Suprapubic skin (tissue), 4 donors: Measurements from ENCODE around the gene CLDN2.

Experiments used
- EP300 ChIP-seq: sonication (generic); formaldehyde crosslinking; IDR thresholded peaks from one replicate; pipeline ENCODE4 v1.6.1; 2017; ENCODE audit warnings: antibody characterized with exemption
- POLR2A ChIP-seq, 2 donors: fragments of 450-650 bp; IDR thresholded peaks; one replicate each; pipeline ENCODE4 v1.6.1; 2017; ENCODE audit warnings: antibody characterized with exemption in 2 of 2, mild to moderate bottlenecking in 2 of 2, moderate library complexity in 2 of 2
- POLR2AphosphoS5 ChIP-seq, 3 donors: sonication (generic); formaldehyde crosslinking; IDR thresholded peaks; one replicate each; pipeline ENCODE4 v1.6.1; 2017; ENCODE audit warnings: antibody characterized with exemption in 3 of 3

DNA sequence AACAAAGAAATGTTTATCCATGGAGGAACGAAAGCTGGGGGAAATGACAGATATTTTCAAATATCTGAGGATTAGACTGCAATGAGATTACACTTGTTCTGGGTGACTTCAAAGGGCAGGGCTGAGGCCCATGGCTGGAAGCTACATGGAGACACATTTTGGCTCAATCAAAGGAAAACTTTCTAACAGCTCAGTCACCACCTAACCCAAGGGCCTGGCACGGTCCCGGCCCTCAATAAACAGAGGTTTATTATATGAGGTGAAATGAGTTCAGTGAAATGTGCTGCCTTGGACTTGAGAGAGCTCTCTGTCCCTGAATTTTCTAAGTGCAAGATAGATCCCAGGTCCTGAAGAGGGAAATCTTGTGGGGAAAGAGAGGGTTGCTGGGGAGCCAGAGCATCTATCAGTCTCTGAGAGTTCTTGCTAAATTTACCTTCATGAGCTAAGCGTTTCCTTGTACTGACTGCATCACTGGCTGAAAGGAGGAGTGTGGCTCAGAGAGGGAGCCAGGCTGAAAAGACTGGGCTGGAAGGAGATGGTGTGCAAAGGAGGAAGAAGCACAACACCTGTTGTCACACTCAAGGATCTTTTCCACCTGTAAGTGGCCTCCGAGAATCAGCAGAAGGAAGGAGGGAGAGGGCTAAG is 15.0 kb upstream of the CLDN2 start:
- TF ChIP-seq POLR2A (IDR thresholded peaks at IDR 0.05) (no peak), POLR2AphosphoS5 (IDR thresholded peaks at IDR 0.05) (no peak), EP300 (no peak)
